OCI-LY1 (cell line): Measurements from ENCODE around the gene SUMO1.

ENCODE experiments used
- CTCF ChIP-seq: fragments of 200-600 bp; sonication (generic), shearing (Covaris generic); IDR thresholded peaks from 2 replicates; pipeline ENCODE4 v1.5.1; 2017; ENCODE audit warnings: mild to moderate bottlenecking, antibody characterized with exemption, low read length, moderate library complexity, mixed read lengths
- EZH2 ChIP-seq: fragments of 200-600 bp; sonication (generic), shearing (Covaris generic); IDR thresholded peaks from 2 replicates; pipeline ENCODE4 v1.8.0; 2017; ENCODE audit warnings: borderline replicate concordance, mixed run types, mild to moderate bottlenecking, antibody characterized with exemption, low read length, moderate library complexity, mixed read lengths

- TF ChIP-seq CTCF (no peak), EZH2 (no peak)
These were observed 45.1 kb downstream of the SUMO1 start for GRCh38 chr2:202193305-202193704.
